ENCODE results near the gene GRB14.
"Not testable (repeated sequence)": the region's sequence is repeated elsewhere in the genome, so short reads cannot be mapped to it uniquely, and the experiment has no call there.

GRB14 gene

GRCh38 chr2:164642268-164642667, 21.0 kb upstream of the GRB14 start:
- no peak for ATAC-seq (ENCODE audit: insufficient read depth, low read depth)
- no peak overlapping the region for H2AFZ ChIP-seq (ENCODE audit: low read depth, low read length)

GRCh38 chr2:164628319-164628718, 7.0 kb upstream of the GRB14 start:
- H3K36me3 ChIP-seq (ENCODE audit: insufficient read depth, low read length); H3K4me1 ChIP-seq (ENCODE audit: insufficient read depth, low read length); H3K27ac ChIP-seq (ENCODE audit: low read length); H3K4me3 ChIP-seq (ENCODE audit: low read depth in 1 of 2, low read length in 2 of 2); H3K9me3 ChIP-seq (ENCODE audit: insufficient read depth, low read length, severe bottlenecking); H4K20me1 ChIP-seq (ENCODE audit: insufficient read depth, low read length); H3K4me2 ChIP-seq (ENCODE audit: insufficient read depth, low read length); H3K9ac ChIP-seq (ENCODE audit: low read depth, low read length); ATAC-seq (ENCODE audit: insufficient read depth, low read depth); H3K27me3 ChIP-seq (ENCODE audit: insufficient read depth, low read length, poor library complexity); DNase-seq; H2AFZ ChIP-seq (ENCODE audit: low read depth, low read length); H3K79me2 ChIP-seq (ENCODE audit: insufficient read depth, low read length): not testable (repeated sequence)

More at GRCh38 chr2:164642268-164642667, 21.0 kb upstream of the GRB14 start:
- Histone ChIP-seq H3K36me3 (ENCODE audit: insufficient read depth, low read length) (no peaks in the 10 kb centered on the region), H3K27ac (ENCODE audit: low read length) (no peak overlapping the region), H3K4me2 (ENCODE audit: insufficient read depth, low read length) (no peak overlapping the region), H3K9me3 (ENCODE audit: insufficient read depth, low read length, severe bottlenecking) (no peaks in the 10 kb centered on the region), H3K27me3 (ENCODE audit: insufficient read depth, low read length, poor library complexity) (no peaks in the 10 kb centered on the region), H3K9ac (ENCODE audit: low read depth, low read length) (no peak overlapping the region), H3K4me3 (ENCODE audit: low read depth in 1 of 2, low read length in 2 of 2) (no peak overlapping the region), H3K4me1 (ENCODE audit: insufficient read depth, low read length) (no peaks in the 10 kb centered on the region), H3K79me2 (ENCODE audit: insufficient read depth, low read length) (no peaks in the 10 kb centered on the region), H4K20me1 (ENCODE audit: insufficient read depth, low read length) (no peaks in the 10 kb centered on the region)
- no peak for TF ChIP-seq EZH2 (IDR thresholded peaks at IDR 0.05; ENCODE audit: borderline replicate concordance, low read depth, low read length, severe bottlenecking)
- no peak for TF ChIP-seq CTCF (IDR thresholded peaks at IDR 0.05; ENCODE audit: borderline replicate concordance, extremely low read depth, low read length, poor library complexity, severe bottlenecking)
- DNase-seq: no peak

- Histone ChIP-seq H3K4me2 (ENCODE audit: insufficient read depth, low read length) (no peak overlapping the region), H3K36me3 (ENCODE audit: insufficient read depth, low read length) (no peaks in the 10 kb centered on the region), H3K27me3 (ENCODE audit: insufficient read depth, low read length, poor library complexity) (no peaks in the 10 kb centered on the region), H3K4me3 (ENCODE audit: low read depth in 1 of 2, low read length in 2 of 2) (no peak overlapping the region), H2AFZ (ENCODE audit: low read depth, low read length) (no peak overlapping the region), H3K4me1 (ENCODE audit: insufficient read depth, low read length) (no peaks in the 10 kb centered on the region), H3K27ac (ENCODE audit: low read length) (no peak overlapping the region), H3K9ac (ENCODE audit: low read depth, low read length) (no peak overlapping the region), H3K9me3 (ENCODE audit: insufficient read depth, low read length, severe bottlenecking) (no peaks in the 10 kb centered on the region), H3K79me2 (ENCODE audit: insufficient read depth, low read length) (no peaks in the 10 kb centered on the region), H4K20me1 (ENCODE audit: insufficient read depth, low read length) (no peaks in the 10 kb centered on the region)
- no peak for TF ChIP-seq CTCF (IDR thresholded peaks at IDR 0.05; ENCODE audit: borderline replicate concordance, extremely low read depth, low read length, poor library complexity, severe bottlenecking)
- TF ChIP-seq EZH2 (IDR thresholded peaks at IDR 0.05; ENCODE audit: borderline replicate concordance, low read depth, low read length, severe bottlenecking): no peak
- ATAC-seq (ENCODE audit: insufficient read depth, low read depth) (no peak), DNase-seq (no peak)
Observed at GRCh38 chr2:164625378-164625971, 4.2 kb upstream of the GRB14 start.

- H3K4me2 ChIP-seq (ENCODE audit: insufficient read depth, low read length): no peak overlapping the region
- H2AFZ ChIP-seq (ENCODE audit: low read depth, low read length): no peak overlapping the region
- no peaks in the 10 kb centered on the region for H3K4me1 ChIP-seq (ENCODE audit: insufficient read depth, low read length)
Observed at GRCh38 chr2:164624316-164624715, 3.0 kb upstream of the GRB14 start.

More at GRCh38 chr2:164624316-164624715, 3.0 kb upstream of the GRB14 start:
- Histone ChIP-seq H4K20me1 (ENCODE audit: insufficient read depth, low read length) (no peaks in the 10 kb centered on the region), H3K27ac (ENCODE audit: low read length) (no peak overlapping the region), H3K9ac (ENCODE audit: low read depth, low read length) (no peak overlapping the region), H3K4me3 (ENCODE audit: low read depth in 1 of 2, low read length in 2 of 2) (no peak overlapping the region), H3K36me3 (ENCODE audit: insufficient read depth, low read length) (no peaks in the 10 kb centered on the region), H3K27me3 (ENCODE audit: insufficient read depth, low read length, poor library complexity) (no peaks in the 10 kb centered on the region), H3K79me2 (ENCODE audit: insufficient read depth, low read length) (no peaks in the 10 kb centered on the region), H3K9me3 (ENCODE audit: insufficient read depth, low read length, severe bottlenecking) (no peaks in the 10 kb centered on the region)
- TF ChIP-seq CTCF (IDR thresholded peaks at IDR 0.05; ENCODE audit: borderline replicate concordance, extremely low read depth, low read length, poor library complexity, severe bottlenecking): no peak
- no peak for DNase-seq
- ATAC-seq (ENCODE audit: insufficient read depth, low read depth): no peak

Measured in DND-41 (cell line).